HepG2 (cell line): Measurements from ENCODE around the gene ANKRD52.

Source experiments
- CEBPB ChIP-seq: IDR thresholded peaks from 2 replicates; pipeline ENCODE4 v1.6.1; 2011; ENCODE audit warnings: low read depth, low read length, improper control_type of control experiment, borderline replicate concordance
- CREM ChIP-seq, 2 experiments: sonication (generic) in 1 of 2; formaldehyde crosslinking in 1 of 2; IDR thresholded peaks; 2 replicates each; pipeline versions ENCODE4 v1.4.0 to v1.6.1; 2016 to 2020; ENCODE audit warnings: antibody characterized with exemption in 1 of 2, mild to moderate bottlenecking in 1 of 2, missing genetic modification reagents in 1 of 2
- CTCF ChIP-seq: sonication (generic); formaldehyde crosslinking; IDR thresholded peaks from 2 replicates; pipeline ENCODE4 v1.5.0; 2020; ENCODE audit warnings: mild to moderate bottlenecking, missing genetic modification reagents, moderate library complexity
- DNMT3B ChIP-seq: conservative IDR thresholded peaks from 2 replicates; pipeline ENCODE4 v1.6.1; 2016; ENCODE audit warnings: missing biosample characterization, control low read depth
- E2F1 ChIP-seq: sonication (generic); formaldehyde crosslinking; IDR thresholded peaks from 2 replicates; pipeline ENCODE4 v1.5.0; 2020; ENCODE audit warnings: missing genetic modification reagents
- HNRNPK ChIP-seq: fragments of 200-400 bp; formaldehyde crosslinking; IDR thresholded peaks from 2 replicates; pipeline ENCODE4 v1.6.1; 2018; ENCODE audit warnings: low read length, low read depth, moderate library complexity, mild to moderate bottlenecking; ENCODE audit not compliant: poor library complexity, severe bottlenecking
- PHF8 ChIP-seq: sonication (generic); formaldehyde crosslinking; IDR thresholded peaks from 2 replicates; pipeline ENCODE4 v1.5.0; 2020; ENCODE audit warnings: missing genetic modification reagents
- USF2 ChIP-seq, 2 experiments: sonication (generic) in 1 of 2; formaldehyde crosslinking in 1 of 2; IDR thresholded peaks; 2 replicates each; pipeline versions ENCODE4 v1.5.1 to v1.6.1; 2011 to 2020; ENCODE audit warnings: borderline replicate concordance in 1 of 2, low read depth in 1 of 2, low read length in 1 of 2, mild to moderate bottlenecking in 1 of 2, missing genetic modification reagents in 1 of 2, moderate library complexity in 1 of 2
- ZBTB14 ChIP-seq: sonication (generic); formaldehyde crosslinking; IDR thresholded peaks from 2 replicates; pipeline ENCODE4 v1.4.0; 2020; ENCODE audit warnings: missing genetic modification reagents
- ZFP1 ChIP-seq: IDR thresholded peaks from 2 replicates; pipeline ENCODE4 v1.6.1; 2016
- ZNF709 ChIP-seq: sonication (generic); formaldehyde crosslinking; IDR thresholded peaks from 2 replicates; pipeline ENCODE4 v1.5.0; 2020; ENCODE audit warnings: mild to moderate bottlenecking, missing genetic modification reagents
- ZNF737 ChIP-seq: sonication (generic); formaldehyde crosslinking; IDR thresholded peaks from 2 replicates; pipeline ENCODE4 v1.5.0; 2020; ENCODE audit warnings: missing genetic modification reagents, mild to moderate bottlenecking, borderline replicate concordance
- TF ChIP-seq, protein P1 (sequence below): sonication (generic); formaldehyde crosslinking; IDR thresholded peaks from 2 replicates; pipeline ENCODE4 v1.4.0; 2020; ENCODE audit warnings: missing genetic modification reagents
- TF ChIP-seq, protein P2 (sequence below): IDR thresholded peaks from 2 replicates; pipeline ENCODE4 v1.6.1; 2016; ENCODE audit warnings: missing biosample characterization, missing genetic modification reagents, low read depth

GRCh38 chr12:56224954-56225353 lies 33.2 kb downstream of the ANKRD52 start:
- no peak for TF ChIP-seq PHF8 (CRISPR knock-in tag)
- TF ChIP-seq ZFP1 (CRISPR knock-in tag) = no peak
- TF ChIP-seq, protein P1, sequence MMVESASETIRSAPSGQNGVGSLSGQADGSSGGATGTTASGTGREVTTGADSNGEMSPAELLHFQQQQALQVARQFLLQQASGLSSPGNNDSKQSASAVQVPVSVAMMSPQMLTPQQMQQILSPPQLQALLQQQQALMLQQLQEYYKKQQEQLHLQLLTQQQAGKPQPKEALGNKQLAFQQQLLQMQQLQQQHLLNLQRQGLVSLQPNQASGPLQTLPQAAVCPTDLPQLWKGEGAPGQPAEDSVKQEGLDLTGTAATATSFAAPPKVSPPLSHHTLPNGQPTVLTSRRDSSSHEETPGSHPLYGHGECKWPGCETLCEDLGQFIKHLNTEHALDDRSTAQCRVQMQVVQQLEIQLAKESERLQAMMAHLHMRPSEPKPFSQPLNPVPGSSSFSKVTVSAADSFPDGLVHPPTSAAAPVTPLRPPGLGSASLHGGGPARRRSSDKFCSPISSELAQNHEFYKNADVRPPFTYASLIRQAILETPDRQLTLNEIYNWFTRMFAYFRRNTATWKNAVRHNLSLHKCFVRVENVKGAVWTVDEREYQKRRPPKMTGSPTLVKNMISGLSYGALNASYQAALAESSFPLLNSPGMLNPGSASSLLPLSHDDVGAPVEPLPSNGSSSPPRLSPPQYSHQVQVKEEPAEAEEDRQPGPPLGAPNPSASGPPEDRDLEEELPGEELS (CRISPR knock-in tag) = no peak
- no peak for TF ChIP-seq ZNF709 (CRISPR knock-in tag)
- TF ChIP-seq HNRNPK = no peak
- TF ChIP-seq E2F1 = no peak
- TF ChIP-seq ZBTB14 = no peak
- TF ChIP-seq CTCF (CRISPR knock-in tag) = no peak
- TF ChIP-seq, protein P2, sequence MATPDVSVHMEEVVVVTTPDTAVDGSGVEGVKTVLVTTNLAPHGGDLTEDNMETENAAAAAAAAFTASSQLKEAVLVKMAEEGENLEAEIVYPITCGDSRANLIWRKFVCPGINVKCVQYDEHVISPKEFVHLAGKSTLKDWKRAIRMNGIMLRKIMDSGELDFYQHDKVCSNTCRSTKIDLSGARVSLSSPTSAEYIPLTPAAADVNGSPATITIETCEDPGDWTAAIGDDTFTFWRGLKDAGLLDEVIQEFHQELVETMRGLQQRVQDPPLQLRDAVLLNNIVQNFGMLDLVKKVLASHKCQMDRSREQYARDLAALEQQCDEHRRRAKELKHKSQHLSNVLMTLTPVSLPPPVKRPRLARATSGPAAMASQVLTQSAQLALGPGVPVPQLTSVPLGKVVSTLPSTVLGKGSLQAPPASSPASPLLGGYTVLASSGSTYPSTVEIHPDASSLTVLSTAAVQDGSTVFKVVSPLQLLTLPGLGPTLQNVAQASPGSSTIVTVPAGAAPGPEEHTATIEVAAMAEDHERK (CRISPR knock-in tag) = no peak
- no peak for TF ChIP-seq CREM (IDR thresholded peaks at IDR 0.05)
- TF ChIP-seq CREM (CRISPR knock-in tag; IDR thresholded peaks at IDR 0.05) = no peak
- no peak for TF ChIP-seq DNMT3B (CRISPR knock-in tag)
- TF ChIP-seq USF2 (IDR thresholded peaks at IDR 0.05; ENCODE audit: low read depth, low read length) = no peak
- TF ChIP-seq USF2 (CRISPR knock-in tag; IDR thresholded peaks at IDR 0.05; ENCODE audit: borderline replicate concordance) = no peak
- no peak for TF ChIP-seq ZNF737 (CRISPR knock-in tag)
- no peak for TF ChIP-seq CEBPB
